Osteoblast (primary cell): ENCODE measurements around the gene TGM2. TPM values are rescaled to one million over a fixed set of nuclear protein-coding genes. Genes with fewer than 3 reads are reported as not detected.

Source experiments
- DNase-seq: peaks from one replicate; pipeline ENCODE4 v3.0.0; 2011; ENCODE audit warnings: low spot score, mixed read lengths; ENCODE audit not compliant: insufficient read length; ENCODE audit errors: missing footprints
- H2AFZ ChIP-seq: 2 replicates; pipeline ENCODE4 v1.6.0; 2011; ENCODE audit warnings: mild to moderate bottlenecking, low read length
- H3K27ac ChIP-seq: 2 replicates; pipeline ENCODE4 v1.5.1; 2011; ENCODE audit warnings: mild to moderate bottlenecking, low read depth, low read length, moderate library complexity
- H3K27me3 ChIP-seq: 2 replicates; pipeline ENCODE4 v1.6.0; 2012; ENCODE audit warnings: mild to moderate bottlenecking, control low read depth, inconsistent platforms, low read length, moderate library complexity; ENCODE audit not compliant: insufficient read depth
- H3K36me3 ChIP-seq: 2 replicates; pipeline ENCODE4 v1.5.1; 2011; ENCODE audit warnings: mild to moderate bottlenecking, low read length, control low read depth, moderate library complexity; ENCODE audit not compliant: insufficient read depth
- H3K4me1 ChIP-seq: 2 replicates; pipeline ENCODE4 v1.5.1; 2011; ENCODE audit warnings: mild to moderate bottlenecking, low read length, control low read depth, moderate library complexity; ENCODE audit not compliant: insufficient read depth
- H3K4me2 ChIP-seq: 2 replicates; pipeline ENCODE4 v1.6.0; 2011; ENCODE audit warnings: mild to moderate bottlenecking, low read length; ENCODE audit not compliant: insufficient read depth
- H3K4me3 ChIP-seq: fragments of 200-600 bp; sonication (generic); 3 replicates; pipeline ENCODE4 v1.5.1; 2012; ENCODE audit warnings: mild to moderate bottlenecking, low read length, inconsistent platforms; ENCODE audit not compliant: insufficient read depth
- H3K79me2 ChIP-seq: 2 replicates; pipeline ENCODE4 v1.6.0; 2012; ENCODE audit warnings: mild to moderate bottlenecking, low read length, control low read depth, inconsistent platforms; ENCODE audit not compliant: insufficient read depth
- H3K9me3 ChIP-seq: 2 replicates; pipeline ENCODE4 v1.5.1; 2011; ENCODE audit warnings: low read depth, low read length, control low read depth
- H4K20me1 ChIP-seq: 2 replicates; pipeline ENCODE4 v1.6.0; 2012; ENCODE audit warnings: mild to moderate bottlenecking, low read length, control low read depth; ENCODE audit not compliant: insufficient read depth
- CTCF ChIP-seq: IDR thresholded peaks from 2 replicates; pipeline ENCODE4 v1.5.1; 2011; ENCODE audit warnings: mild to moderate bottlenecking, low read depth, low read length, moderate library complexity; ENCODE audit errors: extremely low read depth
- small RNA-seq: library from RNA; depleted of rRNA; stranded (forward); fragments of <200 nt; gene quantifications from one replicate; pipeline ENCODE3, GENCODE V24; 2012
- total RNA-seq: library from RNA; depleted of rRNA; stranded (reverse); fragments of >200 nt; gene quantifications from 2 replicates; pipeline ENCODE4 v1.2.3, GENCODE V29; 2012

TGM2 gene
- total RNA-seq, 1 donor: 78.2 TPM

- Histone ChIP-seq H3K4me2 (no peak overlapping the region), H3K36me3 (peaks cover 17% of the 10 kb centered on the region), H3K4me3 (no peak overlapping the region), H3K9me3 (no peaks in the 10 kb centered on the region), H3K27ac (no peak overlapping the region), H2AFZ (no peak overlapping the region), H4K20me1 (no peaks in the 10 kb centered on the region), H3K4me1 (peaks cover 28% of the 10 kb centered on the region), H3K79me2 (peaks cover 48% of the 10 kb centered on the region), H3K27me3 (no peaks in the 10 kb centered on the region)
- no peak for TF ChIP-seq CTCF
- DNase-seq: no peak
Observed at GRCh38 chr20:38079353-38079752, 85.7 kb downstream of the TGM2 start.

GRCh38 chr20:38078084-38078483 is 87.0 kb downstream of the TGM2 start:
- no peak for TF ChIP-seq CTCF
- H3K27me3 ChIP-seq: no peaks in the 10 kb centered on the region
- H3K4me3 ChIP-seq: no peak overlapping the region
- H3K27ac ChIP-seq: no peak overlapping the region
- H3K9me3 ChIP-seq: no peaks in the 10 kb centered on the region
- H3K4me1 ChIP-seq: peaks cover 27% of the 10 kb centered on the region
- no peaks in the 10 kb centered on the region for H4K20me1 ChIP-seq
- H3K4me2 ChIP-seq: no peak overlapping the region
- peaks cover 52% of the 10 kb centered on the region for H3K79me2 ChIP-seq
- H2AFZ ChIP-seq: no peak overlapping the region
- no peak for DNase-seq
- H3K36me3 ChIP-seq: peaks cover 20% of the 10 kb centered on the region

Small RNA genes lying within 50 kb of the gene (small RNA-seq; reads per million reads assigned to genes)
- gene RN7SL237P: not detected

Other genes starting within 250 kb of the TGM2 start
- 14.4 and 14.8 TPM in 2 replicates for gene TTI1, start 131.8 kb downstream of the TGM2 start, total RNA-seq
- 21.5 and 29.3 TPM in 2 replicates for gene RPRD1B, start 131.5 kb downstream of the TGM2 start, total RNA-seq
- gene KIAA1755, start 95.5 kb upstream of the TGM2 start, total RNA-seq: 2.5 and 2.7 TPM in 2 replicates
- gene BPI, start 138.9 kb upstream of the TGM2 start, total RNA-seq: under 0.01 TPM in 1 of 2 replicates, not detected in the other
- gene LBP, start 181.2 kb upstream of the TGM2 start, total RNA-seq: 1.8 and 2.9 TPM in 2 replicates